ENCODE results near the gene TUBA3C.

- TF ChIP-seq, protein P1, sequence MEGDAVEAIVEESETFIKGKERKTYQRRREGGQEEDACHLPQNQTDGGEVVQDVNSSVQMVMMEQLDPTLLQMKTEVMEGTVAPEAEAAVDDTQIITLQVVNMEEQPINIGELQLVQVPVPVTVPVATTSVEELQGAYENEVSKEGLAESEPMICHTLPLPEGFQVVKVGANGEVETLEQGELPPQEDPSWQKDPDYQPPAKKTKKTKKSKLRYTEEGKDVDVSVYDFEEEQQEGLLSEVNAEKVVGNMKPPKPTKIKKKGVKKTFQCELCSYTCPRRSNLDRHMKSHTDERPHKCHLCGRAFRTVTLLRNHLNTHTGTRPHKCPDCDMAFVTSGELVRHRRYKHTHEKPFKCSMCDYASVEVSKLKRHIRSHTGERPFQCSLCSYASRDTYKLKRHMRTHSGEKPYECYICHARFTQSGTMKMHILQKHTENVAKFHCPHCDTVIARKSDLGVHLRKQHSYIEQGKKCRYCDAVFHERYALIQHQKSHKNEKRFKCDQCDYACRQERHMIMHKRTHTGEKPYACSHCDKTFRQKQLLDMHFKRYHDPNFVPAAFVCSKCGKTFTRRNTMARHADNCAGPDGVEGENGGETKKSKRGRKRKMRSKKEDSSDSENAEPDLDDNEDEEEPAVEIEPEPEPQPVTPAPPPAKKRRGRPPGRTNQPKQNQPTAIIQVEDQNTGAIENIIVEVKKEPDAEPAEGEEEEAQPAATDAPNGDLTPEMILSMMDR (IDR thresholded peaks at IDR 0.05) = no peak
- no peak for TF ChIP-seq POLR2A (IDR thresholded peaks at IDR 0.05)
Observed at GRCh38 chr13:19150712-19151228, 30.9 kb downstream of the TUBA3C start.
